ENCODE results near the gene KIAA1671.

The KIAA1671 gene

DNA sequence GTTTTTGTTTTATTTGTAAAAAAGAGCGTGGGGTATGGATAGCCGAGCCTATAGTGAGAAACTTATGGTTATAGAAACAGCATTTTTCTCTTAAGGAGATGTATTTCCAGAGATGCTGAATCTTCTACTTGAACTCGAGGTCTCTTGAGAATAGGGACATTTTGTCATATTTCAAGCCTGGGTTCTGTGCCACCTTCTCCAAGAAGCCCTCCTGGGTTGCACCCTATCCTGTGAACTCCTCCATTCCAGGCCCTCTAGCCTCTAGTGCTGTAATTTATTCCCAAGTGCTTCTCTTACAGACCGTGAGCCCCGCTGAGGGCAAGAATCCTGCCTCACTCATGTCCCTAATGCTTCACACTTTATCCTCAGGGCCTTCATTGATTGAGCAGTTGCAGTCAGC is 108.6 kb downstream of the KIAA1671 start:
- WGBS (ENCODE audit: extremely low coverage, insufficient coverage, insufficient read length): 100% methylated on average over 2 of the region's 5 CpGs

DNA sequence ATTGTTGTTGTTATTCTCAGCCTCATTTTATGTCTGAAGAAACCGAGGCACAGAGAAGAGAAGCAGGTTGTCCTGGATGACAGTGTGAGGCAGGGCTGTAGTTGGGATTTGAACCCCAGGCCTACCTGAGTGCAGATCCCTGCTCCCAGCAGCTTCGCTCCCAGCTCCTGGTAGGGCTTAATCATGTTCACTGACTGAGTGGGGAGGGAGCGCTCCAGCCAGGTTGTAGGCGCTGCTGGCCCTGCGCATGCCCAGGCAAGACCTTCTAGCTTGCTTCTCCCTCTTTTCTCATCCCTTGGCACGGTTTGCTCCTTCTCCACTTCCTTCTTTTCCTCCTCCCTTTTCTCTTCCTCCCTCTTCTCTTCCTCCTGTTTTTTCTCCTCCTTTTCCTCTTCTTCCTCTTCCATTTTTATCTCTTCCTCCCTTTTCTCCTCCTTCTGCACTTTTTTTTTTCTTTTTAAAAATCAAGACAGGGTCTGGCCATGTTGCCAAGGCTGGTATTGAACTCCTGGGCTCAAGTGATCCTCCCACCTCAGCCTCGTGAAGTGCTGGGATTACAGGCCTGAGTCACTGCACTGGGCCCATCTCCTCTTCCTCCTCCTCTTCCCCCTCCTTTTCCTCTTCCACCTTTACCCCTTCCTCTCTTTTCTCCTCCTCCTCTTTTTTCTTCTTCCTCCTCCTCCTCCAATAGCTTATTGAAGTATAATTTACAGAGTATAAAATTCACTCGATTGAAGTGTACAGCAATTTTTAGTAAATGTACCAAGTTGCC is 109.3 kb downstream of the KIAA1671 start:
- peak overlapping the region; percentile 61 for H2AFZ ChIP-seq (ENCODE audit: insufficient read depth, low read length, poor library complexity)
- H3K4me2 ChIP-seq (ENCODE audit: low read length): no peak overlapping the region
- H3K36me3 ChIP-seq (ENCODE audit: control insufficient read depth in 1 of 2, insufficient read depth in 2 of 2, low read length in 2 of 2): no peaks in the 10 kb centered on the region
- peak overlapping the region; percentile 46 for H3K14ac ChIP-seq (ENCODE audit: low read length)
- peak overlapping the region; percentile 71 for H3K4ac ChIP-seq (ENCODE audit: low read depth, low read length)
- peaks cover 1% of the 10 kb centered on the region for H3K79me2 ChIP-seq (ENCODE audit: control insufficient read depth, insufficient read depth, low read length, poor library complexity)
- no peak overlapping the region for H4K12ac ChIP-seq (ENCODE audit: low read depth, low read length)
- H4K8ac ChIP-seq (ENCODE audit: low read depth, low read length): peak overlapping the region; percentile 82
- no peaks in the 10 kb centered on the region for H3K27me3 ChIP-seq (ENCODE audit: insufficient read depth, low read length)
- H3K27ac ChIP-seq (ENCODE audit: low read depth, low read length): peak overlapping the region; percentile 56
- no peak overlapping the region for H3K4me3 ChIP-seq (ENCODE audit: low read depth, low read length)
- H2BK120ac ChIP-seq (ENCODE audit: insufficient read depth, low read length, poor library complexity): peak overlapping the region; percentile 68
- H3K9me3 ChIP-seq (ENCODE audit: insufficient read depth, low read depth, low read length): no peaks in the 10 kb centered on the region
- no peak overlapping the region for H3K23ac ChIP-seq (ENCODE audit: low read length)
- H3K9ac ChIP-seq (ENCODE audit: low read length): no peak overlapping the region
- H4K91ac ChIP-seq (ENCODE audit: low read depth, low read length): peak overlapping the region; percentile 72
- WGBS (ENCODE audit: extremely low coverage, insufficient coverage, insufficient read length): no CpG with 5 or more reads among the region's 8 CpGs
- peaks cover 13% of the 10 kb centered on the region for H3K79me1 ChIP-seq (ENCODE audit: low read length)
- peak overlapping the region; percentile 5 for H2AK5ac ChIP-seq (ENCODE audit: low read length)
- peak overlapping the region; percentile 54 for H2BK12ac ChIP-seq (ENCODE audit: low read length)
- H2BK5ac ChIP-seq (ENCODE audit: low read depth, low read length, poor library complexity): peak overlapping the region; percentile 13
- H3K4me1 ChIP-seq (ENCODE audit: control insufficient read depth in 1 of 2, insufficient read depth in 2 of 2, low read length in 2 of 2): peaks cover 8 to 9% of the 10 kb centered on the region in 2 experiments
- peak overlapping the region; percentile 67 for H3K18ac ChIP-seq (ENCODE audit: low read length)
- DNase-seq: no peak

More for the DNA sequence above, 108.6 kb downstream of the KIAA1671 start:
- peaks cover 8 to 9% of the 10 kb centered on the region in 2 experiments for H3K4me1 ChIP-seq (ENCODE audit: control insufficient read depth in 1 of 2, insufficient read depth in 2 of 2, low read length in 2 of 2)
- H3K27me3 ChIP-seq (ENCODE audit: insufficient read depth, low read length): no peaks in the 10 kb centered on the region
- no peak overlapping the region for H3K4me2 ChIP-seq (ENCODE audit: low read length)
- DNase-seq: no peak
- H3K79me2 ChIP-seq (ENCODE audit: control insufficient read depth, insufficient read depth, low read length, poor library complexity): peaks cover 1% of the 10 kb centered on the region
- H3K27ac ChIP-seq (ENCODE audit: low read depth, low read length): no peak overlapping the region
- H3K14ac ChIP-seq (ENCODE audit: low read length): peak overlapping the region; percentile 46
- no peak overlapping the region for H3K23ac ChIP-seq (ENCODE audit: low read length)
- H3K9me3 ChIP-seq (ENCODE audit: insufficient read depth, low read depth, low read length): no peaks in the 10 kb centered on the region
- no peak overlapping the region for H4K12ac ChIP-seq (ENCODE audit: low read depth, low read length)
- H4K8ac ChIP-seq (ENCODE audit: low read depth, low read length): peak overlapping the region; percentile 82
- no peak overlapping the region for H2AFZ ChIP-seq (ENCODE audit: insufficient read depth, low read length, poor library complexity)
- H3K9ac ChIP-seq (ENCODE audit: low read length): no peak overlapping the region
- peak overlapping the region; percentile 71 for H3K4ac ChIP-seq (ENCODE audit: low read depth, low read length)
- no peaks in the 10 kb centered on the region for H3K36me3 ChIP-seq (ENCODE audit: control insufficient read depth in 1 of 2, insufficient read depth in 2 of 2, low read length in 2 of 2)
- no peak overlapping the region for H3K4me3 ChIP-seq (ENCODE audit: low read depth, low read length)
- H2BK5ac ChIP-seq (ENCODE audit: low read depth, low read length, poor library complexity): peak overlapping the region; percentile 13
- H2BK120ac ChIP-seq (ENCODE audit: insufficient read depth, low read length, poor library complexity): peak overlapping the region; percentile 68
- H3K79me1 ChIP-seq (ENCODE audit: low read length): peaks cover 13% of the 10 kb centered on the region
- peak overlapping the region; percentile 5 for H2AK5ac ChIP-seq (ENCODE audit: low read length)
- H4K91ac ChIP-seq (ENCODE audit: low read depth, low read length): peak overlapping the region; percentile 72
- H3K18ac ChIP-seq (ENCODE audit: low read length): peak overlapping the region; percentile 67
- peak overlapping the region; percentile 16 for H2BK12ac ChIP-seq (ENCODE audit: low read length)

DNA sequence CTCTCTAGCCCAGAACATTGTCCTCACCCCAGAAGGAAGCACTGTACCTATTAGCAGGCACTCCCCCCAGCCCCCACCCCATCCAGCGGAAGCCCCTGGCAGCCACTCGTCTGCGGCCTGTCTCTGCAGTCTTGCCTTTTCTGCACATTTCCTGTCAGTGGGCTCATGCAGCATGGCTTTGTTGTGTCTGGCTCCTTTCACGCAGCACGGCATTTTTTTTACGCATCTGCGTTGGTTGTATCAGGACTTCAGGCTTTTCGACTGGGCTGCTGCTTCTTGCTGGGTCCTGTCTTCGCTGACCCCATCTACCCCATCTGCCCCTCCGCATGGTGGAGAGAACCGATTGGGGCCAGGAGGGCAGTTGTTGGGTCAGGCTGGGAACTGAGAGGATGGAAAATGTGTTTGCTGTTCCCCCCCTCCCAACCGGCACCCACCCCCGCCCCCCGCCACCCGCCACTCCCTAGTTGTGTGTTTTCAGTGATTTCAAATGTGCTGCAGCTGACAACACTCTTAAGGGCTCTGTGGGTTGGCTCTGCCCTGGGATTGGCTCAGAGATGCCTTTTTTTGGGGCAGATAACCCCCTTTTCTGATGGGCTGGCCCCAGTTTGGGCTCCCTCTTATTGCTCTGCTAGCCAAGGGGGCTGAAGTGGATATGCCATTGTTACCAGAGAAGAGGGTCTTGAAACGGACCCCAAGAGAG is 110.0 kb downstream of the KIAA1671 start:
- Histone ChIP-seq H2AFZ (ENCODE audit: insufficient read depth, low read length, poor library complexity) (no peak overlapping the region), H2BK5ac (ENCODE audit: low read depth, low read length, poor library complexity) (no peak overlapping the region), H2BK12ac (ENCODE audit: low read length) (peak overlapping the region; percentile 77), H3K4me3 (ENCODE audit: low read depth, low read length) (no peak overlapping the region), H4K12ac (ENCODE audit: low read depth, low read length) (no peak overlapping the region), H2AK5ac (ENCODE audit: low read length) (no peak overlapping the region), H2BK120ac (ENCODE audit: insufficient read depth, low read length, poor library complexity) (peak overlapping the region; percentile 71), H3K79me1 (ENCODE audit: low read length) (peaks cover 13% of the 10 kb centered on the region), H3K79me2 (ENCODE audit: control insufficient read depth, insufficient read depth, low read length, poor library complexity) (peaks cover 1% of the 10 kb centered on the region), H3K4me1 (ENCODE audit: control insufficient read depth in 1 of 2, insufficient read depth in 2 of 2, low read length in 2 of 2) (peaks cover 8 to 9% of the 10 kb centered on the region in 2 experiments), H3K36me3 (ENCODE audit: control insufficient read depth in 1 of 2, insufficient read depth in 2 of 2, low read length in 2 of 2) (no peaks in the 10 kb centered on the region), H3K4me2 (ENCODE audit: low read length) (no peak overlapping the region), H3K27me3 (ENCODE audit: insufficient read depth, low read length) (no peaks in the 10 kb centered on the region), H3K23ac (ENCODE audit: low read length) (no peak overlapping the region), H3K4ac (ENCODE audit: low read depth, low read length) (peak overlapping the region; percentile 29), H4K8ac (ENCODE audit: low read depth, low read length) (peak overlapping the region; percentile 24), H3K14ac (ENCODE audit: low read length) (peak overlapping the region; percentile 28), H4K91ac (ENCODE audit: low read depth, low read length) (peak overlapping the region; percentile 7), H3K9ac (ENCODE audit: low read length) (no peak overlapping the region), H3K27ac (ENCODE audit: low read depth, low read length) (no peak overlapping the region), H3K9me3 (ENCODE audit: insufficient read depth, low read depth, low read length) (no peaks in the 10 kb centered on the region), H3K18ac (ENCODE audit: low read length) (no peak overlapping the region)
- DNase-seq: no peak
- no CpG with 5 or more reads among the region's 16 CpGs for WGBS (ENCODE audit: extremely low coverage, insufficient coverage, insufficient read length)

DNA sequence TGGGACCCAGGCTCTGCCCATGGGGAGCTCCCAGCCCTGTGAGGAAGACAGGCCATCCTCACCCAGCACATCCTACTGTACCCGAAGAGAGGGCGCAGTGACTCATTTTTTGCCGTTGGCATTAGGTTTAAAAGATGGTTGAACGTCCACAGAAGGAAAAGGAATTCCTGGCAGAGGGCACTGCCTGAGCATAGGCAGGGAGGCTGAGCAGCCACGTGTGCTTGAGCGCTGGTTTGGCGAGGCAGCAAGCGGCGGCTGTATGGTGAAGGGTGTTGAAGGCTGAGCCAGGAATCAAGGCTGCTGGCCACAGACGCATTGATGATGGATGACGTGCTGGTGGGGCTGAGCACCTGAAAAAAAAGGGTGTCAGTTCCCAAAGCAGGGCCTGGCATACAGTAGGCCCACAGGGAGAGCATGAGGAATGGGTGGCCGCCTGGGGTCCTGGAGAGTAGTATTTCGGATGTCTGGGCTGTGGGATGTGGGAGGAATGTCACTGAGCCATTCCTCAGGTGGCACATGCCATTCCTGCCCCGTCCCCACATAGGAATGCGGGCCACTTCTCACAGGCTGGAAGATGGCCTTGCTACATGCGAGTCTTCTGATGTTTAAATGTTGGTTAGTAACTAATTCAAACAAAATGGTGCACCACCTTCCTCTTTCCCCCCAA is 112.5 kb downstream of the KIAA1671 start:
- Histone ChIP-seq H3K4ac (ENCODE audit: low read depth, low read length) (no peak overlapping the region), H3K23ac (ENCODE audit: low read length) (no peak overlapping the region), H3K18ac (ENCODE audit: low read length) (no peak overlapping the region), H3K4me3 (ENCODE audit: low read depth, low read length) (no peak overlapping the region), H3K14ac (ENCODE audit: low read length) (peak overlapping the region; percentile 3), H3K36me3 (ENCODE audit: control insufficient read depth in 1 of 2, insufficient read depth in 2 of 2, low read length in 2 of 2) (no peaks in the 10 kb centered on the region), H3K4me1 (ENCODE audit: control insufficient read depth in 1 of 2, insufficient read depth in 2 of 2, low read length in 2 of 2) (peaks cover 10 to 12% of the 10 kb centered on the region in 2 experiments), H3K79me1 (ENCODE audit: low read length) (peaks cover 15% of the 10 kb centered on the region), H3K79me2 (ENCODE audit: control insufficient read depth, insufficient read depth, low read length, poor library complexity) (peaks cover 1% of the 10 kb centered on the region), H2AFZ (ENCODE audit: insufficient read depth, low read length, poor library complexity) (no peak overlapping the region), H3K27ac (ENCODE audit: low read depth, low read length) (no peak overlapping the region), H2AK5ac (ENCODE audit: low read length) (peak overlapping the region; percentile 37), H2BK12ac (ENCODE audit: low read length) (no peak overlapping the region), H4K91ac (ENCODE audit: low read depth, low read length) (peak overlapping the region; percentile 48), H3K9ac (ENCODE audit: low read length) (no peak overlapping the region), H4K8ac (ENCODE audit: low read depth, low read length) (no peak overlapping the region), H4K12ac (ENCODE audit: low read depth, low read length) (no peak overlapping the region), H3K4me2 (ENCODE audit: low read length) (no peak overlapping the region), H2BK5ac (ENCODE audit: low read depth, low read length, poor library complexity) (no peak overlapping the region), H2BK120ac (ENCODE audit: insufficient read depth, low read length, poor library complexity) (peak overlapping the region; percentile 49), H3K27me3 (ENCODE audit: insufficient read depth, low read length) (no peaks in the 10 kb centered on the region), H3K9me3 (ENCODE audit: insufficient read depth, low read depth, low read length) (no peaks in the 10 kb centered on the region)
- no CpG with 5 or more reads among the region's 16 CpGs for WGBS (ENCODE audit: extremely low coverage, insufficient coverage, insufficient read length)
- peak; percentile 61 to 81 for DNase-seq
